Neural progenitor cell (in vitro differentiated cells): ENCODE results near the gene OR56A4. TPM values are rescaled to one million over a fixed set of nuclear protein-coding genes. Genes with fewer than 3 reads are reported as not detected.
A peak's percentile ranks its signal among the peaks of the same experiment; 100 is the strongest.

ENCODE experiments used
- DNase-seq: peaks from one replicate; pipeline ENCODE4 v3.0.0-alpha.2; 2016; ENCODE audit warnings: low spot score
- H2AFZ ChIP-seq: fragments of 200-600 bp; sonication (generic); replicated peaks from 2 replicates; pipeline ENCODE4 v1.6.1; 2016; ENCODE audit warnings: antibody characterized with exemption
- H3F3A ChIP-seq: fragments of 200-600 bp; sonication (generic); 2 replicates; pipeline ENCODE4 v1.6.1; 2016; ENCODE audit warnings: antibody characterized with exemption, low read depth
- H3K27ac ChIP-seq: fragments of 200-600 bp; sonication (generic); 2 replicates; pipeline ENCODE4 v1.5.1; 2016; ENCODE audit warnings: mild to moderate bottlenecking
- H3K27me3 ChIP-seq: fragments of 200-600 bp; sonication (generic); 2 replicates; pipeline ENCODE4 v1.6.1; 2016; ENCODE audit warnings: mild to moderate bottlenecking, moderate library complexity
- H3K36me3 ChIP-seq: fragments of 200-600 bp; sonication (generic); 2 replicates; pipeline ENCODE4 v1.5.1; 2016
- H3K4me1 ChIP-seq: fragments of 200-600 bp; sonication (generic); 2 replicates; pipeline ENCODE4 v1.6.1; 2016; ENCODE audit warnings: mixed run types
- H3K4me2 ChIP-seq: fragments of 200-600 bp; sonication (generic); 2 replicates; pipeline ENCODE4 v1.6.1; 2016
- H3K4me3 ChIP-seq: fragments of 200-600 bp; sonication (generic); 2 replicates; pipeline ENCODE4 v1.5.1; 2016
- H3K79me2 ChIP-seq: fragments of 200-600 bp; sonication (generic); 2 replicates; pipeline ENCODE4 v1.6.1; 2016; ENCODE audit warnings: low read depth
- H3K9ac ChIP-seq: fragments of 200-600 bp; sonication (generic); 2 replicates; pipeline ENCODE4 v1.6.1; 2016
- H3K9me3 ChIP-seq: fragments of 200-600 bp; sonication (generic); 2 replicates; pipeline ENCODE4 v1.5.1; 2016; ENCODE audit warnings: low read depth
- H4K20me1 ChIP-seq: fragments of 200-600 bp; sonication (generic); 2 replicates; pipeline ENCODE4 v1.6.1; 2016; ENCODE audit warnings: low read depth
- H3K27ac Mint-ChIP-seq: 3 replicates; pipeline ENCODE4 v1.8.0; 2021; ENCODE audit warnings: mixed read lengths
- H3K27me3 Mint-ChIP-seq: 2 replicates; pipeline ENCODE4 v1.8.0; 2022; ENCODE audit warnings: low read depth, mild to moderate bottlenecking, inconsistent platforms, moderate library complexity, mixed read lengths; ENCODE audit not compliant: insufficient read depth
- H3K36me3 Mint-ChIP-seq: 3 replicates; pipeline ENCODE4 v1.8.0; 2021; ENCODE audit warnings: mixed read lengths
- H3K4me1 Mint-ChIP-seq: 3 replicates; pipeline ENCODE4 v1.8.0; 2021; ENCODE audit warnings: mixed read lengths
- H3K4me3 Mint-ChIP-seq: 3 replicates; pipeline ENCODE4 v1.8.0; 2021; ENCODE audit warnings: mild to moderate bottlenecking, moderate library complexity, mixed read lengths
- H3K9me3 Mint-ChIP-seq: 3 replicates; pipeline ENCODE4 v1.8.0; 2020; ENCODE audit warnings: mixed read lengths
- CTCF ChIP-seq: fragments of 200-600 bp; sonication (generic); IDR thresholded peaks from 2 replicates; pipeline ENCODE4 v1.5.1; 2017; ENCODE audit warnings: antibody characterized with exemption, mild to moderate bottlenecking
- EZH2 ChIP-seq: fragments of 200-600 bp; sonication (generic); IDR thresholded peaks from 2 replicates; pipeline ENCODE4 v1.6.1; 2017; ENCODE audit warnings: antibody characterized with exemption, mild to moderate bottlenecking, moderate library complexity
- EZH2phosphoT487 ChIP-seq: fragments of 200-600 bp; sonication (generic); IDR thresholded peaks from 2 replicates; pipeline ENCODE4 v1.6.1; 2017; ENCODE audit warnings: antibody characterized with exemption
- total RNA-seq: library from RNA; depleted of rRNA; stranded (reverse); fragments of >200 nt; gene quantifications from 2 replicates; pipeline ENCODE4 v1.2.3, GENCODE V29; 2015; ENCODE audit warnings: low replicate concordance

Gene OR56A4
- total RNA-seq, 1 donor from 2014 or later = 0.30 TPM

- H3K36me3 Mint-ChIP-seq = no peaks in the 10 kb centered on the region
- no peaks in the 10 kb centered on the region for H3K9me3 ChIP-seq
- H3K4me2 ChIP-seq = no peak within 1 kb of the TSS
These were observed 19.9 kb downstream of the OR56A4 start, which contains the start of gene OR52L1 for GRCh38 chr11:5986885-5987284. OR52L1 (minus strand) TSS chr11:5986985; CDS start chr11:5986930, 55 bp downstream.

GRCh38 chr11:5983443-5983842, 23.3 kb downstream of the OR56A4 start:
- Mint-ChIP-seq H3K9me3 (peaks cover 11% of the 10 kb centered on the region), H3K36me3 (no peaks in the 10 kb centered on the region), H3K27ac (no peak overlapping the region), H3K27me3 (peaks cover 2% of the 10 kb centered on the region), H3K4me1 (no peaks in the 10 kb centered on the region), H3K4me3 (no peak overlapping the region)
- Histone ChIP-seq H3K4me3 (no peak overlapping the region), H3K4me1 (no peaks in the 10 kb centered on the region), H3K4me2 (no peak overlapping the region), H3F3A (no peaks in the 10 kb centered on the region), H3K27ac (no peak overlapping the region), H3K36me3 (no peaks in the 10 kb centered on the region), H2AFZ (no peak overlapping the region), H3K9me3 (no peaks in the 10 kb centered on the region), H3K79me2 (no peaks in the 10 kb centered on the region), H4K20me1 (no peaks in the 10 kb centered on the region), H3K9ac (no peak overlapping the region), H3K27me3 (no peaks in the 10 kb centered on the region)
- no peak for DNase-seq
- TF ChIP-seq EZH2 (no peak), CTCF (peak; percentile 27)

More at GRCh38 chr11:5986885-5987284, 19.9 kb downstream of the OR56A4 start, which contains the start of gene OR52L1:
- Mint-ChIP-seq H3K27me3 (no peaks in the 10 kb centered on the region), H3K27ac (no peak within 1 kb of the TSS), H3K4me1 (no peaks in the 10 kb centered on the region), H3K9me3 (no peaks in the 10 kb centered on the region), H3K4me3 (no peak within 1 kb of the TSS)
- H3K4me1 ChIP-seq = no peaks in the 10 kb centered on the region
- no peaks in the 10 kb centered on the region for H3K36me3 ChIP-seq
- no peak within 1 kb of the TSS for H3K9ac ChIP-seq
- H3F3A ChIP-seq = no peaks in the 10 kb centered on the region
- H3K79me2 ChIP-seq = no peaks in the 10 kb centered on the region
- H3K4me3 ChIP-seq = no peak within 1 kb of the TSS
- no peak for DNase-seq
- H3K27me3 ChIP-seq = no peaks in the 10 kb centered on the region
- TF ChIP-seq EZH2 = no peak
- no peak for TF ChIP-seq CTCF
- TF ChIP-seq EZH2phosphoT487 = no peak
- H3K27ac ChIP-seq = no peak within 1 kb of the TSS
- no peak within 1 kb of the TSS for H2AFZ ChIP-seq
- no peaks in the 10 kb centered on the region for H4K20me1 ChIP-seq

- Mint-ChIP-seq H3K27me3 (no peaks in the 10 kb centered on the region), H3K36me3 (no peaks in the 10 kb centered on the region), H3K4me3 (no peak overlapping the region), H3K27ac (no peak overlapping the region), H3K9me3 (peaks cover 2% of the 10 kb centered on the region), H3K4me1 (no peaks in the 10 kb centered on the region)
- H3K4me3 ChIP-seq = no peak overlapping the region
- TF ChIP-seq EZH2 (no peak), CTCF (no peak), EZH2phosphoT487 (no peak)
- H3F3A ChIP-seq = no peaks in the 10 kb centered on the region
- no peak overlapping the region for H2AFZ ChIP-seq
- no peak overlapping the region for H3K9ac ChIP-seq
- H3K27ac ChIP-seq = no peak overlapping the region
- DNase-seq = no peak
- peaks cover 3% of the 10 kb centered on the region for H3K9me3 ChIP-seq
- H3K36me3 ChIP-seq = no peaks in the 10 kb centered on the region
- no peaks in the 10 kb centered on the region for H3K4me1 ChIP-seq
- no peaks in the 10 kb centered on the region for H4K20me1 ChIP-seq
- H3K27me3 ChIP-seq = no peaks in the 10 kb centered on the region
- no peak overlapping the region for H3K4me2 ChIP-seq
- H3K79me2 ChIP-seq = no peaks in the 10 kb centered on the region
These were observed 33.2 kb downstream of the OR56A4 start for GRCh38 chr11:5973530-5973929.
